ENCODE data around the gene TFRC.
"Not testable (repeated sequence)": the region's sequence is repeated elsewhere in the genome, so short reads cannot be mapped to it uniquely, and the experiment has no call there.

TFRC gene

DNA sequence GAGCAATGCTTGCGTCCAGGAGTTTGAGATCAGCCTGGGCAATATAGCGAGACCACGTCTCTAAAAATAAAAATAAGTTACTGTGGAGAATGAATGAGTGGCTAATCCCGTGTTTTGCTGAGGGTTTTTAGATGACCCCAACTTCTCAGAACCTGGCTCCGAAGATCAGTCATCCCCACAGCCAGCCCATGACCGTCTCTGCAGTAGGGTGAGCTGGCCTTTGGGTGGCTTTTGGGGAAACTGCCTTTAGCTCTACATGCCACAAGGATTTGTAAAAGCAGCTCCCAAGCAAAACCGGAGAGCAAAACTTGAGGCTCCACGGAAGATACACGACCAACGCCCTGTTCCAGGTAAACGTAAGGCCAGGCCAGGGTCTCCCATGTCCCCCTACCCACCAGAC lies 39.2 kb upstream of the TFRC start:
- no peak overlapping the region for H3K4me3 ChIP-seq (ENCODE audit: control insufficient read depth, low read depth, low read length)
- no peak for DNase-seq (ENCODE audit: low read depth)
- TF ChIP-seq, protein P1, sequence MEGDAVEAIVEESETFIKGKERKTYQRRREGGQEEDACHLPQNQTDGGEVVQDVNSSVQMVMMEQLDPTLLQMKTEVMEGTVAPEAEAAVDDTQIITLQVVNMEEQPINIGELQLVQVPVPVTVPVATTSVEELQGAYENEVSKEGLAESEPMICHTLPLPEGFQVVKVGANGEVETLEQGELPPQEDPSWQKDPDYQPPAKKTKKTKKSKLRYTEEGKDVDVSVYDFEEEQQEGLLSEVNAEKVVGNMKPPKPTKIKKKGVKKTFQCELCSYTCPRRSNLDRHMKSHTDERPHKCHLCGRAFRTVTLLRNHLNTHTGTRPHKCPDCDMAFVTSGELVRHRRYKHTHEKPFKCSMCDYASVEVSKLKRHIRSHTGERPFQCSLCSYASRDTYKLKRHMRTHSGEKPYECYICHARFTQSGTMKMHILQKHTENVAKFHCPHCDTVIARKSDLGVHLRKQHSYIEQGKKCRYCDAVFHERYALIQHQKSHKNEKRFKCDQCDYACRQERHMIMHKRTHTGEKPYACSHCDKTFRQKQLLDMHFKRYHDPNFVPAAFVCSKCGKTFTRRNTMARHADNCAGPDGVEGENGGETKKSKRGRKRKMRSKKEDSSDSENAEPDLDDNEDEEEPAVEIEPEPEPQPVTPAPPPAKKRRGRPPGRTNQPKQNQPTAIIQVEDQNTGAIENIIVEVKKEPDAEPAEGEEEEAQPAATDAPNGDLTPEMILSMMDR (IDR thresholded peaks at IDR 0.05; ENCODE audit: control insufficient read depth, insufficient read depth, low read depth, low read length, missing control alignments), result no peak

DNA sequence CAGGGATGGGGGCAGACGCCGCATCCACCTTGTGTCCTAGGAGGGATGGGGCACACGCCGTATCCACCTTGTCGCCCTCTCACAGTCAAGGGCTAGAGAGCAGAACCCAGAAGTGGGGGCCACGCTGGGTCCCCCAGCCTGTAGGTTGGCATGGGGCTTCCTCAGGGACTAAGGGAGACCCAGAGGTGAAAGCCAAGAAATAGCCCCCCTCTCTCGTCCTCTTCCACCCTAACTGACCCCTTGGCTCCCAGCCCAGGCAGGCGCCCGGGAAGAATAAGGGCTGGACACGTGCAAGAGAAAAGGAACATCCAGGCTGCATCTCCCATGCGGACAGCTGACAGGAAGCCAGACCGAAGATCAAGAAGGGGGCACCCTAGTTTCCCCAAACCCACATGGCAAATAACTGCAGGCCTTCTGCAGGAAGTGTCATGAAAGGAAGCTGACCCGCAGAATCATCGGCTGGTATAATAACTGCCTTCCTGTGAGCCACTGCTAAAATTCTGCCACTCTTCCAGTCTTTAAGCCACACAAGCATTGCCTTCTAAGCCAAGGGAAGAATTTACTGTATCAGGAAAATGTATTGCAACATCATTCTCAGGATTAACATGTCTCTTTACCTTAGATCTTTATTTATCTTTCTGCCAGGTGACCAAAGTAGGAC lies 38.5 kb upstream of the TFRC start:
- TF ChIP-seq, protein P1 (IDR thresholded peaks at IDR 0.05; ENCODE audit: control insufficient read depth, insufficient read depth, low read depth, low read length, missing control alignments), result no peak
- no peak overlapping the region for H3K4me3 ChIP-seq (ENCODE audit: control insufficient read depth, low read depth, low read length)
- DNase-seq (ENCODE audit: low read depth), result no peak

DNA sequence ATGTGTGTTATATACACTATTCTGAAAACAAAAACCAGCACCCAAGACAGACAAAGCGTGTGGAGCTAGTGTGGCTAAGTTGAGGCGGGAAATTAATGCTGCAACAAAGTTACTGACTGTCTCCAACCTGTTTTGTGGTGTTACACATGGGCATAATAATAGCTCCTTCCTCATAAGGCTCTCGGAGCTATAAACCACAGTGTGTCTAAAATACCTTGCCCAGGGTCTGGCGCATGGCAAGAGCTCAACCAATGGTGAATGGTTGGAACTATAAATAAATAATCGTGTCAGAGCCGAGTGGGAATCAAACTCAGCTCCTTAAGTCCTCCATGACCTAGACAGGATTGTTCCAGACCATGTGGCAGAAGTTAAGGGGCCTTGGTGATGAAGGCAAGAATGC lies 35.9 kb upstream of the TFRC start:
- no peak for DNase-seq (ENCODE audit: low read depth)
- H3K4me3 ChIP-seq (ENCODE audit: control insufficient read depth, low read depth, low read length), result no peak overlapping the region
- TF ChIP-seq, protein P1 (IDR thresholded peaks at IDR 0.05; ENCODE audit: control insufficient read depth, insufficient read depth, low read depth, low read length, missing control alignments), result no peak

DNA sequence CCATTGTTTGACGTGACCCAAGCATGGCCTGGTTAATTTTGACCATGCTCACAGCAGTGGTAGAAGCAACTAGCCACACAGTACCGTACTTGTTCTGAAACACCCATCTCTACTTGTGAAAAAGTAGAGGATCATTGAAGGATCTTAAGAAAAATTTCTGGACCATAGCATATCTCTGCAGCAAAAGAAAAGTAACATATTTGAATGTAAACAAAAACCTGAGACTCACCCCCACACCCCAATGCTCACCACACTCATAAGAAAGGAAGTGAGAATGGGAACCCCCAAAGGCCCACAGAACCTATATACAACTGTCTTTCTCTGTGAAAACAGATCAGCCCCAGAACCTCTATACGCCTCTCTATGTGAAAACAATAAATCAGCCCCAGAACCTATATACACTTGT lies 33.8 kb upstream of the TFRC start:
- TF ChIP-seq, protein P1 (IDR thresholded peaks at IDR 0.05; ENCODE audit: control insufficient read depth, insufficient read depth, low read depth, low read length, missing control alignments), result no peak
- no peak overlapping the region for H3K4me3 ChIP-seq (ENCODE audit: control insufficient read depth, low read depth, low read length)
- DNase-seq (ENCODE audit: low read depth), result no peak

DNA sequence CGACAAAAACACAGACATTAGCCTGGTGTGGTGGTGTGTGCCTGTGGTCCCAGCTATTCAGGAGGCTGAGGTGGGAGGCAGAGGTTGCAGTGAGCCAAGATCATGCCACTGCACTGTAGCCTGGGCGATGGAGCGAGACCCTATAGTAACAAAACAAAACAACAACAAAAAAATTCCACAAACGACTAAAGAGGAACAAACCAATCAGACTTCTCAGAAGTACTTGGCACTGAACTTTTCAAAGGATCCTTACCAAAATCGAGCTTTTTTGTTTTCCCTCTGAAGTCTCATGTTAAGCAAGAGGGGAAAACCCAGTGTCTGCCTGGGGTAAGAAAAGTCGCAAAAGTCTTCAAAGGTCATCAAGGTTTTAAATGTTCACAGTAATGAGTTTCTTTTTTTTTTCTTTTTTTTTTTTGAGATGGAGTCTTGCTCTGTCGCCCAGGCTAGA lies 30.1 kb upstream of the TFRC start:
- no peak overlapping the region for H3K4me3 ChIP-seq (ENCODE audit: control insufficient read depth, low read depth, low read length)
- TF ChIP-seq, protein P1 (IDR thresholded peaks at IDR 0.05; ENCODE audit: control insufficient read depth, insufficient read depth, low read depth, low read length, missing control alignments), result no peak
- no peak for DNase-seq (ENCODE audit: low read depth)

DNA sequence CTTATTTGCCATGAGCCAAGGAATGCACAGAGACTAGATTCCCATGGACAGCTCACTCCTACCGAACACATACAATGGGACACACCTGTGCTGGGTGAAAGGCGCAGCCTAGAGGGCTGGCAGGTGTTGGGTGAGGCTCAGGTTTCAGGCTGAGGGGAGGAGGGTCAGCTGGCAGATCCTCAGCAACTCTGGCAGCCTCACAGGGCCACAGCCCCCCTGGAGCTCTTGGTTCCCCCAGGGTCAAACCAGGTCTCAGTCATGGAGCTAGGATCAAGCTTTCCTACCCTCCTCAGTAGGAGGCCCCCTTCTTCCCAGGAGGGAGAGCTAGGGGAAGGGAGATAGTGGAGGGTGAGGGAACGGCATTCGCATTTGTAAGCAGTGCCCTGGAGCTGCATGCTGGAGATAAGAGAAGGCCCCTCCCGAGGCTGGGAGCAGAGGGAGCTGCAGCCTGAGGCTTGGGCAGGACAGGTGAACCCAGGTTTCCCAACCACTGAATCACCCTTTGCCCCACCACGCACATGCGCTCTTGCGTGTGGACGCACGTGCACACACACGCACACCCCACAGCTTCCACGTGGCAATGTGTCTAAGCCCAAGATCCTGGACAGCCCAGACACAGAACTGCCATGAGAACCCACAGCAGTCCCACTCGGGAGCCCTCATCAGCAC lies 26.3 kb upstream of the TFRC start:
- TF ChIP-seq, protein P1 (IDR thresholded peaks at IDR 0.05; ENCODE audit: control insufficient read depth, insufficient read depth, low read depth, low read length, missing control alignments), result no peak
- H3K4me3 ChIP-seq (ENCODE audit: control insufficient read depth, low read depth, low read length), result no peak overlapping the region
- no peak for DNase-seq (ENCODE audit: low read depth)

DNA sequence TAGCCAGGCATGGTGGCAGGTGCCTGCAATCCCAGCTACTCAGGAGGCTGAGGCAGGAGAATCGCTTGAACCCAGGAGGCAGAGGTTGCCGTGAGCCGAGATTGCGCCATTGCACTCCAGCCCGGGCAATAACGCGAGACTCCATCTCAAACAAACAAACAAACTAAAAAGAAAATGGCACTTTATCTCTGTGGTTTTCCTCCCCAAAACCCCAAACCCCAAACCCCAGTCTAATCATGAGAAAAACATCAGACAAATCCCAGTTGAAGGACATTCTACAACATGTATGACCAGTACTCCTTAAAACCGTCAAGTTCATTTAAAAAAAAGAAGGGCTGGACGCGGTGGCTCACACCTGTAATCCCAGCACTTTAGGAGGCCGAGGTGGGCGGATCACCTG lies 22.8 kb upstream of the TFRC start:
- DNase-seq (ENCODE audit: low read depth); H3K4me3 ChIP-seq (ENCODE audit: control insufficient read depth, low read depth, low read length): not testable (repeated sequence)

DNA sequence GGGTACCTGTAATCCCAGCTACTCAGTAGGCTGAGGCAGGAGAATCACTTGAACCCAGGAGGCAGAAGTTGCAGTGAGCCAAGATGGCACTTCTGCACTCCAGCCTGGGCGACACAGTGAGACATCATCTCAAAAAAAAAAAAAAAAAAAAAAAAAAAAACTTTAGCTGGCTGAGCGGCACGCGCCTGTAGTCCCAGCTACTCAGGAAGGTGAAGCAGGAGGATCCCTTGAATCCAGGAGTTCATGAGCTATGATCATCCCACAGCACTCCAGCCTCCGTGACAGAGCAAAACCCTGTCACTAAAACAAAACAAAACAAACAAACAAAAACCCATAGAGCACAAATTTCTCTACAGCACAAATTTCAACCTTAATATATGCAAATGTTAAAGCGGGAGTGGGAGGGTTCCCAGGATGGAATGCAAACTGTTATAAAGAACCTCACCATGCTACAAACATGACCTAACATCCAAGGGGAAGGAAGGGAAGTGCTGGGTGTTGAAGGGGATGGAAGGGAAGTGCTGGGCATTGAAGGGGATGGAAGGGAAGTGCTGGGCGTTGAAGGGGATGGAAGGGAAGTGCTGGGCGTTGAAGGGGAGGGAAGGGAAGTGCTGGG lies 16.6 kb upstream of the TFRC start:
- H3K4me3 ChIP-seq (ENCODE audit: control insufficient read depth, low read depth, low read length), result not testable (repeated sequence)

More for the DNA sequence above, 16.6 kb upstream of the TFRC start:
- DNase-seq (ENCODE audit: low read depth), result not testable (repeated sequence)
